B cell (primary cell): Measurements from ENCODE around the gene TEX11. TPM values are rescaled to one million over a fixed set of nuclear protein-coding genes. Genes with fewer than 3 reads are reported as not detected.
"Not testable (repeated sequence)": the region's sequence is repeated elsewhere in the genome, so short reads cannot be mapped to it uniquely, and the experiment has no call there.

ENCODE experiments used
- ATAC-seq: fragments of 200-7000 bp; cut with Tn5 transposase; one replicate; pipeline ENCODE4 v1.10.0; 2021; ENCODE audit warnings: low read depth, mild to moderate bottlenecking, moderate number of reproducible peaks, moderate library complexity
- CTCF ChIA-PET: fragments of 350-600 bp; sonication (Branson Sonifier 250); formaldehyde crosslinking; loops from one replicate; lab custom pipeline; 2021; ENCODE audit warnings: antibody characterized with exemption, inconsistent platforms; lab: Charles Lee
- POLR2A ChIA-PET: fragments of 350-600 bp; sonication (Branson Sonifier 250); formaldehyde crosslinking; loops from one replicate; lab custom pipeline; 2021; ENCODE audit warnings: antibody characterized with exemption; lab: Charles Lee
- DNase-seq: peaks from one replicate; pipeline ENCODE4 v3.0.0; 2013
- H2AFZ ChIP-seq: 2 replicates; pipeline ENCODE4 v1.6.1; 2012; ENCODE audit warnings: mild to moderate bottlenecking, low read depth, low read length; ENCODE audit not compliant: insufficient read depth, poor library complexity, severe bottlenecking
- H3K27ac ChIP-seq, 2 donors: 1 replicate in 1 of 2; 2 replicates in 1 of 2; pipeline ENCODE4 v1.5.1; 2012 to 2013; ENCODE audit warnings: low read length in 2 of 2, mild to moderate bottlenecking in 2 of 2, moderate library complexity in 1 of 2
- H3K27me3 ChIP-seq, 4 experiments: fragments of 200-600 bp in 1 of 4; sonication (generic) in 1 of 4; replicated peaks in 1 of 4; 1 replicate in 2 of 4; 2 replicates in 2 of 4; pipeline versions ENCODE4 v1.6.1 to v1.7.0; 2013 to 2016; ENCODE audit warnings: low read length in 3 of 4, mild to moderate bottlenecking in 2 of 4, mixed read lengths in 1 of 4, moderate library complexity in 1 of 4; ENCODE audit not compliant: insufficient read depth in 4 of 4, control insufficient read depth in 3 of 4; ENCODE audit errors: control extremely low read depth in 1 of 4
- H3K36me3 ChIP-seq, 2 experiments: replicated peaks in 1 of 2; 1 replicate in 1 of 2; 2 replicates in 1 of 2; pipeline versions ENCODE4 v1.6.1 to v1.7.1; 2013; ENCODE audit warnings: low read length in 1 of 2; ENCODE audit not compliant: insufficient read depth in 2 of 2, control insufficient read depth in 1 of 2; ENCODE audit errors: control extremely low read depth in 1 of 2, extremely low read depth in 1 of 2
- H3K4me1 ChIP-seq, 2 donors: fragments of 200-600 bp in 1 of 2; sonication (generic) in 1 of 2; 1 replicate in 1 of 2; 2 replicates in 1 of 2; pipeline versions ENCODE4 v1.5.1 to v1.6.1; 2013 to 2017; ENCODE audit warnings: low read length in 2 of 2; ENCODE audit not compliant: control insufficient read depth in 2 of 2, insufficient read depth in 2 of 2
- H3K4me2 ChIP-seq: replicated peaks from 2 replicates; pipeline ENCODE3; 2012; ENCODE audit warnings: mild to moderate bottlenecking, low read depth, low read length; ENCODE audit not compliant: poor library complexity, severe bottlenecking
- H3K4me3 ChIP-seq, 5 experiments: fragments of 200-600 bp in 1 of 5; sonication (generic) in 1 of 5; 1 replicate in 3 of 5; 2 replicates in 2 of 5; pipeline versions ENCODE4 v1.5.1 to v1.7.0; 2011 to 2016; ENCODE audit warnings: low read length in 4 of 5, mild to moderate bottlenecking in 4 of 5, low read depth in 2 of 5, control low read depth in 1 of 5, moderate library complexity in 1 of 5; ENCODE audit not compliant: insufficient read depth in 1 of 5; ENCODE audit errors: control extremely low read depth in 1 of 5, extremely low read depth in 1 of 5
- H3K79me2 ChIP-seq: fragments of 200-600 bp; sonication (generic); one replicate; pipeline ENCODE4 v1.6.0; 2016; ENCODE audit warnings: low read length; ENCODE audit not compliant: control insufficient read depth, insufficient read depth
- H3K9ac ChIP-seq: fragments of 200-600 bp; sonication (generic); 2 replicates; pipeline ENCODE4 v1.6.1; 2017; ENCODE audit warnings: mild to moderate bottlenecking, low read length, moderate library complexity
- H3K9me3 ChIP-seq, 3 donors: one replicate each; pipeline versions ENCODE4 v1.6.1 to v1.7.1; 2013; ENCODE audit warnings: low read length in 2 of 3; ENCODE audit not compliant: control insufficient read depth in 2 of 3, insufficient read depth in 1 of 3; ENCODE audit errors: control extremely low read depth in 1 of 3
- H4K20me1 ChIP-seq: 2 replicates; pipeline ENCODE4 v1.6.0; 2012; ENCODE audit warnings: mild to moderate bottlenecking, low read length; ENCODE audit not compliant: insufficient read depth, control insufficient read depth, poor library complexity, severe bottlenecking
- H3K27ac Mint-ChIP-seq: one replicate; pipeline ENCODE4 v1.8.0; 2021; ENCODE audit warnings: mixed read lengths
- H3K27me3 Mint-ChIP-seq: one replicate; pipeline ENCODE4 v1.8.0; 2021; ENCODE audit warnings: mixed read lengths
- H3K4me1 Mint-ChIP-seq: one replicate; pipeline ENCODE4 v1.8.0; 2021; ENCODE audit warnings: mixed read lengths
- H3K4me3 Mint-ChIP-seq: one replicate; pipeline ENCODE4 v1.8.0; 2021; ENCODE audit warnings: mixed read lengths
- H3K9me3 Mint-ChIP-seq: one replicate; pipeline ENCODE4 v1.8.0; 2022; ENCODE audit warnings: mixed read lengths; ENCODE audit not compliant: insufficient read depth
- CTCF ChIP-seq: fragments of 200-600 bp; IDR thresholded peaks from one replicate; pipeline ENCODE4 v1.8.0; 2022; ENCODE audit warnings: antibody characterized with exemption, mild to moderate bottlenecking
- EZH2 ChIP-seq: IDR thresholded peaks from 2 replicates; pipeline ENCODE4 v1.6.1; 2012; ENCODE audit warnings: borderline replicate concordance, low read depth, mild to moderate bottlenecking, moderate library complexity, low read length; ENCODE audit not compliant: insufficient read depth, poor library complexity, severe bottlenecking
- WGBS: methylation state at CpG from one replicate; pipeline ENCODE4 v1.1.5; 2013; ENCODE audit warnings: missing lambda C conversion rate; ENCODE audit not compliant: insufficient coverage; 5-methylcytosine and 5-hydroxymethylcytosine counted together
- intact Hi-C: fragments of 100-400 bp; cut with micrococcal nuclease; formaldehyde crosslinking; loops from one replicate; pipeline ENCODE4 v1.10.0; 2022
- polyA plus RNA-seq: library from polyadenylated mRNA; depleted of rRNA; stranded (reverse); fragments of >200 nt; gene quantifications from 2 replicates; pipeline ENCODE4 v1.2.3, GENCODE V29; 2012
- total RNA-seq, 2 donors: library from RNA; stranded (reverse); fragments of 120-200 nt in 1 of 2; gene quantifications; 1 replicate in 1 of 2; 2 replicates in 1 of 2; pipeline versions ENCODE4 v1.2.3 to v1.2.4, GENCODE V29; 2013 to 2022

The TEX11 gene
- total and polyA plus RNA-seq, 2 donors (not counting 1 experiment from before 2014, with no cell fraction given), result not detected

DNA sequence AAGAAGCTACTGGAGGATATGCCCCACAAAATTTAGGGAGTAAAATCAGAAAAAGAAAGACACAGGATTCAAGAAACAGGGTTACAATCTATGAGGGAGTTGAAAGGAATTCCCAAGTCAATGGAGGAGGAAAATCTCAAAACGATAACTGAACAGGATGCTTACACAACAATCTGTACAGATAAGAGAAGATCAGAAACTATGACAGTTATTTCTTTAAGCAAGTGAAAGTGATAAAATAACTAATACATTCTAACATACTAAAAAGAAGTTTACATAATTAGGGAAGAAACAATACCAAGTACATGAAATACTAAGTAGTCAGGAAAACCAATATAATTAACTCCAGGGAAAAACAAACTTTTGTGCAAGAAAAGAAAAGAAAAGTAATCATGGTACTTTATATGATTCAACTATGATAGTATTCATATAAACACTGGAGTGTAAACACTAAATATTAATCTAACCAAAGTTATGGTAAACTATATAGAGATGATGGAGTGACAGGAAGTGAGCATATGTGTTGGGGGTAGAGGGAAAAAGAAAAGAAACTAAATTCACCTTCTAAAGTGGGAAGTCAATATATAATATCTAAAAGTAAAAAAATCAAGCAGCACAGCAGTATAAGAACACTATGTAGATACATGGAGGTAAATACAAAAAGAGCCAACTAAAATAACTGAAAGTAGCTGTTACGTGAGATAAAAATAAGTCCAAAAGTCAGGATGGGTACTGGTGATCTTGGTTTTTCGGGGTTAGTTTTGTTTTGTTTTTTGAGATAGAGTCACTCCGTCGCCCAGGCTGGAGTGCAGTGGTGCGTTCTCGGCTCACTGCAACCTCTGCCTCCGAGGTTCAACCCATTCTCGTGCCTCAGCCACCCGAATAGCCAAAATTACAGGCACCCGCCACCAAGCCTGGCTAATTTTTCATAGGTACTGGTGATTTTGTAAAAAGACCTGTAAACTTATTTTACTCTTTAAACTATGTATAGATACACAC, 99.3 kb downstream of the TEX11 start:
- Histone ChIP-seq H3K79me2 (no peaks in the 10 kb centered on the region), H4K20me1 (no peaks in the 10 kb centered on the region), H3K4me3 (no peak overlapping the region), H3K4me1 (no peaks in the 10 kb centered on the region), H3K27ac (no peak overlapping the region), H2AFZ (no peak overlapping the region), H3K27me3 (peaks cover 0 to 3% (median 0%) of the 10 kb centered on the region in 4 experiments), H3K9me3 (no peaks in the 10 kb centered on the region), H3K4me2 (no peak overlapping the region), H3K9ac (no peak overlapping the region), H3K36me3 (no peaks in the 10 kb centered on the region)
- TF ChIP-seq EZH2 (no peak), CTCF (no peak)
- CTCF ChIA-PET, result no interaction called here
- H3K9me3 Mint-ChIP-seq, result no peaks in the 10 kb centered on the region
- ATAC-seq, result no peak
- DNase-seq, result no peak
- no peaks in the 10 kb centered on the region for H3K4me1 Mint-ChIP-seq
- peaks cover 2% of the 10 kb centered on the region for H3K27me3 Mint-ChIP-seq
- POLR2A ChIA-PET, result no interaction called here
- H3K27ac Mint-ChIP-seq, result no peak overlapping the region
- no peak overlapping the region for H3K4me3 Mint-ChIP-seq
- intact Hi-C loops, result no loop called here
- 92% methylated on average over 6 of the region's 11 CpGs for WGBS

GRCh38 chrX:70806081-70806480, 102.4 kb downstream of the TEX11 start:
- Histone ChIP-seq H3K9ac (no peak overlapping the region), H3K27ac (no peak overlapping the region), H2AFZ (no peak overlapping the region), H3K4me1 (no peaks in the 10 kb centered on the region), H4K20me1 (no peaks in the 10 kb centered on the region), H3K79me2 (no peaks in the 10 kb centered on the region), H3K4me3 (no peak overlapping the region), H3K9me3 (no peaks in the 10 kb centered on the region), H3K36me3 (no peaks in the 10 kb centered on the region), H3K27me3 (peaks cover 0 to 3% (median 0%) of the 10 kb centered on the region in 4 experiments), H3K4me2 (no peak overlapping the region)
- H3K27ac Mint-ChIP-seq, result no peak overlapping the region
- CTCF ChIA-PET, result no interaction called here
- H3K9me3 Mint-ChIP-seq, result no peaks in the 10 kb centered on the region
- intact Hi-C loops, result no loop called here
- TF ChIP-seq EZH2 (no peak), CTCF (no peak)
- no peaks in the 10 kb centered on the region for H3K4me1 Mint-ChIP-seq
- 90% methylated on average over 4 of the region's 8 CpGs for WGBS
- H3K4me3 Mint-ChIP-seq, result no peak overlapping the region
- ATAC-seq (no peak), DNase-seq (no peak)
- peaks cover 2% of the 10 kb centered on the region for H3K27me3 Mint-ChIP-seq
- POLR2A ChIA-PET, result no interaction called here

- H3K4me2 ChIP-seq, H4K20me1 ChIP-seq, H3K4me3 Mint-ChIP-seq, H3K27ac ChIP-seq, H3K4me3 ChIP-seq, H3K9me3 Mint-ChIP-seq, POLR2A ChIA-PET, ATAC-seq, H3K27ac Mint-ChIP-seq, H3K4me1 Mint-ChIP-seq, H3K27me3 Mint-ChIP-seq, DNase-seq, CTCF ChIA-PET, H3K4me1 ChIP-seq, H3K9me3 ChIP-seq, H2AFZ ChIP-seq, H3K9ac ChIP-seq, H3K79me2 ChIP-seq, intact Hi-C loops, H3K36me3 ChIP-seq, H3K27me3 ChIP-seq: not testable (repeated sequence)
- no CpG with 5 or more reads among the region's 1 CpG for WGBS
These were observed 111.8 kb downstream of the TEX11 start for GRCh38 chrX:70796742-70797141.
